DMS79 treated with DMSO at 0.1 percent for 48 hours (cell line): ENCODE measurements around the gene C14orf180.

ENCODE experiments used
- DNase-seq: peaks from one replicate; lab custom pipeline; 2025; lab: John Stamatoyannopoulos, UW

Gene C14orf180

DNA sequence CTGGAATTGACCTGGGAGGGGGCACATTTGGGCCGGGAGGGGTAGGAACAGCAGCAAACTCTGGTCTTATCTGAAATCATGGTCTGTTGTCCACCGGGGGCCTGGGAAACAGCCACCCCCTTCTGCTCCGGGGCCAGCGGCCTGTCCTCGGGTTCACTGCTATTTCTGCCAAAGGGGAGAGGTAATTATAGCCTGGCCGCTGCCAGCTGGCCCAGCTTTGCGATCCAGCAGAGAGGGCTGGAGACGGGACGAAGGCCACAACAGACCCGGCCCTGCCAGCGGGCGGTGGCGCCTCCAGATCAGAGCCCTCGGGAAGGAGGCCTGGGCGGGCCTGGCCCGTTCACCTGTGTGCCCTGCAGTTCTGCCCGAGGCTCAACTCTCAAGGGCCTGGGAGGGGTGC is at the start of gene C14orf180:
C14orf180 (plus strand) TSS at position 258 of the 400 bp plus-strand sequence. CDS start 6,667 bp downstream, outside the sequence.
- DNase-seq, result peak; percentile 40

DNA sequence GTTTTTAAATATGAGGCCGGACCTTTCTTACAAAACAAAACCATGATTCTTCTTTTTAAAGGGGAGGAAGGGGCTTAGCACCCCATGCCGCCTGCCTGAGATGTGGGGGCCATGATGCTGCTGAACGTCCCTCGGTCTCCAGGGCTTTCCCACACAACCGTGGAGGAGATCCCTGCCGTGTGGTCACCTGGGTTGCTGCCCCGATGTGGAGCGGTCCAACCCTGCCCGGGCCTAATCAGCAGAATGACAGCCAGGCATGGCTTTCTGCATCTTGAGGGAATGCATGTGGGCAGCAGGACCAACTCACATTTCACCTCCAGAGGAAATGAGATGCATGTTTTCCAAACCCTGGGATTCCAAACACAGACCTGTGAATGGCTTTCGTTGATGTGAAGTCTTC is 48.9 kb upstream of the C14orf180 start:
- DNase-seq, result no peak

DNA sequence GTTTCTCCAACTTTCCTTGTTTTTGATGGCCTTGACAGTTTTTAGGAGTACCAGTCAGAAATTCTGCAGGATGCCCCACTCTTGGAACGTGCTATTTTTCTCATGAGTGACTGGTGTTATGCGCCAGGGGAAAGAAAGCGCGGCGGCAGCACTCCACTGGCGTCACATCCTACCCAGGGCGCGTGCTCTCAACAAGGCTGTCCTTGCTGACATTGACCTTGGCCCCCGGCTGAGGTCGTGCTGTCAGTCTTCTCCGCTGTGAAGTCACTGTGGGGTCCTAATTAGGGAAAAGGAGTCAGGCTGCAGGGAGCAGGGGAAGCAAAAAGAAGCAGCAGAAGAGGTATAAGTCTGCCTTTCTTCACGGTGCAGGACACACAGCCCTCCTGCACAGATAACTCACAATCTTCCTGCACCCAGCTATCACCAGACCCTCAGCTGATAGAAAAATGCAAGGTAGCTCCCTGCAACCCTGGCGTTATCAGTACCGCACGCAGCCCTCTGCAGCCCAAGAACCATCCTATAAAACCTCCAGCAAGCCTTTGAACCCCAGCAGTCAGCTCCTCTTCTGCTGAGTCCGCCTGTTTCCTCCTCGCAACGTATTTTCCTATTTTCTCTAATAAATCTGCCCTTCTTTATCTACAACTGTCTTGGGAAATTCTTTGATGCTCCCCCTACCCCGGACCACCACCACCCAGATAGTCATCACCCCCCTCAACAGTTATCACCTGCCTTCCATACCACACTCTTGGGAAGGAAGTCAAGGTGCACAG is 48.0 kb upstream of the C14orf180 start:
- DNase-seq, result no peak

DNA sequence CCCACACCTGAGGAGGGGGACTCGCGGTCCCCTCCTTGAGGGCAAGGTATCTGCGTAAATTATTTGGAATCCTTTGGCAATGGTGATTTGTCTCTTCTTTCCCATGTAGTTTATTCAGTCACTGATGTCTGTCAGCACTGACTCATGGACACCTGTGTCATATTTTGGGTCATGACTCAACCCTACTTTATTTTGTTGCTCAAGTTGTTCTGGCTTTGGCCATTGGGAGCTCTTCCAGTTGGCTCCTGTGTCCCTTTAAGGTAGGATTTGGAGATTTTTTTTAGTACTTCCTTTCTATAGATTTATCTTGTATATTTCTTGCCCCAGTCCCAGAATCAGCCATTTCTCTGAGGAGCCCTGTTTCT is 47.4 kb upstream of the C14orf180 start:
- DNase-seq, result no peak

DNA sequence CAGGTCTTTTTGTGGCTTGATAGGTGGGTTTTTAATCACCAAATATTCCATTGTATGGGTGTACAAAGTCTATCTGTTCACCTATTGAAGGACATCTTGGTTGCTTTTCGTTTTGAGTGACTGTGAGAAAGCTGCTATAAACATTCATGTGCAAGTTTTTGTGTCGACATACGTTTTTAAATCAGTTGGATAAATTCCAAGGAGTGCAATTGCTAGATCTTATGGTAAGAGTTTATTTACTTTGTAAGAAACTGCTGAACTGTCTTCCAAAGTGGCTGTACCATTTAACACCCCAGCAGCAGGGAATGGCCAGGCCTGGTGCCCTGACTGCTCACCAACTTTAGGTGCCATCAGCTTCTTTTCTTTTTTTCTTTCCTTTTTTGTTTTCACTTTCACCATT is 45.5 kb upstream of the C14orf180 start:
- DNase-seq, result no peak

DNA sequence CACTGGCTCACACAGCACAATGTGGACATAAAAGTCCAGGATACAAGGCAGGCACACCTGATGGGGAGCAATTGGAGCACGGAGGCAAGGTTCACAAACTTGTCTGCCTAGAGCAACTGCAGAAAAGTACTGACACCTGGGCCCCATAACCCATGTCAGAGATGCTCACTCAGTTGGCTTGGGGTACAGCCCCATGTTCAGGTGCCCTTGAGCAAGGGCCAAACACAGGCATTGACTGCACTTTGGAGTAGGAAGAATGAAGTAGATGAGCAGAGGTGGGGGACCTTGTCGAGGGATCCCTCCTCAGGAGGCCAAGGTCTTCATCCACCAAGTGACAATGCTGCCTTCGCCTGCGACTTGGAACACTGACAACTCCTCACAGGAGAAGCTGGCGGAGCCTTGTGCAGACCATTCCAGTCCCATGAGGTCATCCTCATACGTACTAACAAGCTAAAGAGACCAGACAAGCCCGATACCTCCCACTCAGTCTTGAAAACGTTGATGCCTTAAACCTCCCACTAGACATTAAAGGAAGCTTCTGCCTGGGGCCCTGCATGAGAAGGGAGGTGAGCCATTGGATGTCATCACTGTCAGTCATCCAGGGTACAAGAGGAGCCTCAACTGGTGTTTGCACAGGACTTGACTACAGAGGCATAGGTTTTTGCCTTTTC is 42.5 kb upstream of the C14orf180 start:
- DNase-seq, result no peak

DNA sequence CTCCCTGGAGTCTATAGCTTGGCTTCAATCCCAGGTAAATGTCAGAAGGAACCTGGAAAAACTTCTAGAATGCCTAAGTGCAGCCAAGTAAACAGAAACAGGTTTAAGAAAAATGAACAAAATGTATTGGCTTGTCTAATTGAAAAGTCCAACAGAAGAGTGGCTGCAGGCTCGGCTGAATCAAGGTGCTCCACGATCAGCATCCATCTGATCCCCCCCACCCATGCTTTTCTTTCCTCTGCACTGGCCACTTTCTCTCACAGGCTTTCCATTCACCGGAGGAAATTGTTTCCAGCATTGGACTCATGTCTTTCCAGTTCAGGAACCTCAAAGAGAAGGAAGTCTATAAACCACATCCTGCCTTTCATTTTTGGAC is 42.0 kb upstream of the C14orf180 start:
- no peak for DNase-seq

DNA sequence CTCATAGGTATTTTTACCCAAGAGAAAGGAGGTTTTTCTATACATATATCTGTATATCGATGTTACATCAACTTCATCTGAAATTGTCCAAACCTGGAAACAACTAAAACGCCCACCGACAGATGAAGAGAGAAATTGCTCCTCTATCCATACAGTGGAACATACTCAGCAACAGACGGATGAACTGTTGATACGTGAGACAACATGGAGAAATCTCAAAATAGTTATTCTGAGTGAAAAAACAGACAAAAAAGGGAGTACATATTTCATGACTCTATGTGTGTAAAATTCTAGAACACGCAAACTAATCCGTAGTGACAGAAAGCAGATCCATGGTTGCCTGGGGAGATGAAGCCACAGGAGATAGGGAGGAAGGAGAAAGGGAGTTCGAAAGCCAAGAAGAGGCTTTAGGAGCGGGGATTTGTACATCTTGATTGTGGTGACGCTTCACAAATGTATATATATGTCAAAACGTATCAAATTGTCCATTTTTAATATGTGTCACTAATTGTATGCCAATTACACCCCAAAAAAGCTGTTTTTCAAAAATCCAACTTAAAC is 37.6 kb upstream of the C14orf180 start:
- no peak for DNase-seq

DNA sequence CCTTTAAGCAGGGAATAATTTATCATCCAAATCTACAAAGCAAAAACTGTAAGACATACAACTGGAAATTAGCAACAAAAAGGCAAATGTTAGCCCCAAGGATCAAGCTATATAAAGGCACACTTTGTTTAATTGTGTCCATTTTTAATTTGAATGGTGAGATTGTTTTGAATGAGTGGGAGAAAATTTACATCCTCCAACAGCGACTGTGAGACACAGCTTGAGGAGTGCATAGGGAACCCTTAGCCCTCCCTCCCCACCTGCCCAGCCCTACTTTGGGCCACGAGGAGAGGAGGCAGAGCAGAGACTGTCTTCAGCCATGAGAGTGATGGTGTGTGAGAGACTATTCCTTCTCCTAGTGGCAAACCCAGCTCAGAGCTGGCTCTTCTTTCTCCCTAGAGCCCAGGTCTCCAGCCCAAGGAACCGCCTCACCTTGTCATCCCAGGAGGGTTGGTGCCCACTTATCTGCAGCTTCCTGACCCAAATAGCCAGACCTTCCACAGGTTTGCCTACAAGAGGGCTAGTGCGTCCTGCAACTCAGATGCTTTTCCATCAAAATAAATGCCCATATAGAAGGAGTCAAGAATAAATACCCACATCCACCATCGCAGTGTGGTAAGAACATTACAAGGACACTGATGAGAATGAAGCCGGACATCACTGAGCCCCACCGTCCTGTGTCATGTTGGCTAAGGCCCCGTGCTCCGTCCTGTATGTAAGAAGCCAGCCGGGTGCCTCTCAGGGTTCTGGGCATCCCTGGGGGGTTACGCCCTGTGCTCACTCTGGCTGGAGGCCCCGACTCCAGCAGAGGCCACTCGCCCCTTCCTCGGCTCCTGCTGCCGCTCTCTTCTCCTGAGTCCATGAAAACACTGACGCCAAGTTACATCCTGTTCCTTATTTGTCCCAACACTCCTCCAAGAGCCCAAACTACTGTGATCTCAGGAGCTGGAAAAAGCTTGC is 36.4 kb upstream of the C14orf180 start:
- no peak for DNase-seq

DNA sequence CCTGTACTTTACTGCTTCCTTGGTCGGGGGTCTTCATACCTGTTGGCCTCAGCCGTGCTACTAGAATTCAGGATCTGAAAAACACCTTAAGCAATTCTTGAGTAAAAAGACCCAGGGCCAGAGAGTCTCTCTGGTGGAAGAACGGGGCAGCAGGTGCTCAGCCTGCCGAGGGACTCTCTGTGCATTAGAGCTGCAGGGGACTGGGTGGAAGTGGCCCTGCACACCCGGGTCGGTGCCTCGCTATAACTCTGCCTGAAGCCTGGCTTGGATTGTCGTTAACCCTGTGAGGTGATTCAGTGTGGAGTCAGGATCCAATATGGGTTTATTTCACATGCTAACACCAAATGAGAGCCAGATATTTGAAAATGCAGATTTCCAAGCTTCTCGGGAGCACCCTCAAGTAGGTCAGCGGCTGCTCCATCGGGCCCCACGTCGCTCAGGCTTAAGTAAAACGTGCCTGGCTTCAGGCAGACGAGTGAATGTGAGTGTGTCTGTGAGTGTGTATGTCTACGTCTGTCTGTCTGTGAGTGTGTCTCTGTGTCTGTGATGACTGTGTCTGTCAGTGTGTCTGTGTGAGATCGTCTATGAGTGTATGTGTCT is 35.1 kb upstream of the C14orf180 start:
- no peak for DNase-seq

DNA sequence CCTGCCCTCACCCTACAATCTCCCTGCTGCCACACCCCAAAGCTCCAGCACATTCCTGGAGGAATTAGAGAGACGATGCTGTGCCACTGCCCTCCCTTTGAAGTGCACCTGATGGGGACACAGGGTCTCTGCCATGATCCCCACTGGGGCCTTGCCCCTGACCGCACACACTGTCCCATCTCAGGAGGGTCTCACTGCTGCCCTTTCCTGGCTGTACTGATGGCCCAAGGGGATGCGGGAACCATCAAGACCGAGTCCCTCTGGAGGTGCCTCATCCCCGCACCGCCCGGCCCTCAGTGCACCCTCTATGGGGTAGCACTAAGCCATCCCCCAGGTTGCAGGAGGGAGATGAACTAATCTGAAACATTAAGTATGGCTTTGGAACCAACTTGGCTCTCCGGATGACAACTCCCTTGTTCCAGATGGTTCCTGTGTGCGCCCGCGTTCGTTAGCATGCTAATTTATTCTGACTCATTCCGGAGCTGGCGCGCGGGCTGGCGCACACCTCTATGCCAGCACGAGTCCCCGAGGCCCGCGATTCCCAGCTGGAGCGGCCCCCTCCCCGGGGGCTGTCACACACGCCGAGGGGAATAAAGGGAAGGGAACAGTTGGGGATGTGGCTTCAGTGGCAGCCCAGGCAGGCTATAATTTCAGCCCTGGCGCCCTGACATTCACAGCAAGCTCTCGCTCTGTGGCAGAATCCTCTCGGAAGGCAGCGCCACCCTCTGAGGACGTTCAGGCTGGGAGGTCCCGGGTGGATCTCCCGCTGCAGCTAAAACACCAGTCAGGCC is 34.2 kb upstream of the C14orf180 start:
- no peak for DNase-seq

DNA sequence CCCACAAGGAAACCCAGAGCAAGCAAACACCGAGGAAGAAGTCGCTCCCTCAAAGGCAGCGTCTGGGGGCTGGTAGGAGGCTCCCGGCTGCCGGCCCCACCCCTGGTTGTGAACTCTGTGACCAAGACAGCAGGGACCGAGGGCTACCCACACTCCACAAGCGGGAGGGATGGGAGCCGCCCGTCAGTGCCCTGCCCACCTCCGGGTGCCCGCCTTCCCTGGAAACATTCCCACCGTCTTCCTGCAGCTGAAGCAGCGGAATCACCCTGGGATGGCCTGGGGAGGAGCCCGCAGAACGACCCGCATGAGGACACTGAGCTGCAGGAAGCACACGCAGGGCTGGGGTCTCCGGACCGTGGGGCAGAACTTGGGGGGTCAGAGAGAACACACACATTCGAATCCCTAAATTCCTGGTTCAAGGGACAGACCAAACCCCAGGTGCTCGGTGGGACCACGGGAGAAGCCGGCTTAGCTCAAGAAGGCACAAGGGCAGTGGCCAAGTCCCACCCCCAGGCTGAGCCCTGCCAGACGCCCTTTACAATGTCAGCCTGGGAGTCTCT is 33.5 kb upstream of the C14orf180 start:
- DNase-seq, result peak; percentile 23

DNA sequence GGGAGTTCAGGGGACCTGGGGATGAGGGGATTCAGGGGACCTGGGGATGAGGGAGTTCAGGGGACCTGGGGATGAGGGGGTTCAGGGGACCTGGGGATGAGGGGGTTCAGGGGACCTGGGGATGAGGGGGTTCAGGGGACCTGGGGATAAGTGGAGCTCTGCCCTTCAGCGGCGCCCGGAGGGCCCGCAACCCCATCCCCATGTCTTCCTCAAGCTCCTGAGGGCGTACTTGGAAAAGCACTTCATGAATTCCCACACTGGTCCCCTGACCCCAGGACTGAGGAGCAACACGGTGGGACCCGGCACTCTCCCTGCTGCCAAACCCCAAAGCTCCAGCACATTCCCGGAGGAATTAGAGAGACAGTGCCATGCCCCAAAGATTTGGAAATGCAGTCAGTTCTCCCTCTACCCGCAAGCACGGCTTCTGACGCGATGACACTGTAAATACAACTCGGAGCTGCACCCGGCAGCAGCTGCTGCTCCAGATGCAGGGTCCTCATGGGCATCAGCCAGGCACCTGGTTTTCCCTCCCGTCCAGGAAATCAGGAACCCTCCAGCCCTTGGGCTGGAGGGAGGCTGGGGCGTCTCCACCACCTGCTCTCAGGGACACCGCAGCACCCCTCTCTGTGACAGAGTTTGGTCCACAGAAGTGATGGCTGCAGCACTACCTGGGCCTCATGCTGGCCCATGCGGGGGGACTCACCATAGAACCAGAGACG is 32.8 kb upstream of the C14orf180 start:
- no peak for DNase-seq

DNA sequence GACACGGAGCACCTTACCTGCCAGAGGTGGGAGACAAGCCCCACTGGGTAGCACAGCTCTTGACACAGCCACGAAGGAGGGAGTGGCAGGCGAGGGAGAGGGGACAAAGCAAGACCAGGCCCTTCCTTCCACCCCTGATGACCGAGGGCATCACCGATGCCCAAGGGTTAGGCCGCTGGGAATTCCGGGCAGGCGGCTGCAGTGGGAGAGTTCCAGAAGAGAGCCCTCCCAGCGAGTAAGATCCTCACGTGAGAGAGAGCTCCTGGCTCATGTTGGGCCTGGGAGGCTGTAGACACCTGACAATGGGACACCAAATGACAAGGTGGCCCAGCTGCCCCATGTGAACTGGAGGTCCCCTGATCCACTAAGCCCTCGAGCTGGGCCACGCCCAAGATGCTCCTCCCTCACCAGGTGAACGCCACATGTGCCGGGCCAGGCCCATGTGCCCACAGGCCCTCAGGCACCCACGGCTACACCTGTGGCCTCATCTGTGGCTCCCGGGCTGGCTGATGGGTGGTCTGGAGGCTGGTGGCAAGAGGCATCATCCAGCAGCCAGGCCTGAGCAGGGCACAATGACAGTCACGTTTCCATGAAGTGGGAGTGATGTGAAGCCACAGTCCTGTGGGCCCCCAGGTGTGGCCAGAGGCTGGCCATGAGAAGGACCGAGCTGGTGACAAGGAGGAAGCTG is 32.1 kb upstream of the C14orf180 start:
- no peak for DNase-seq

DNA sequence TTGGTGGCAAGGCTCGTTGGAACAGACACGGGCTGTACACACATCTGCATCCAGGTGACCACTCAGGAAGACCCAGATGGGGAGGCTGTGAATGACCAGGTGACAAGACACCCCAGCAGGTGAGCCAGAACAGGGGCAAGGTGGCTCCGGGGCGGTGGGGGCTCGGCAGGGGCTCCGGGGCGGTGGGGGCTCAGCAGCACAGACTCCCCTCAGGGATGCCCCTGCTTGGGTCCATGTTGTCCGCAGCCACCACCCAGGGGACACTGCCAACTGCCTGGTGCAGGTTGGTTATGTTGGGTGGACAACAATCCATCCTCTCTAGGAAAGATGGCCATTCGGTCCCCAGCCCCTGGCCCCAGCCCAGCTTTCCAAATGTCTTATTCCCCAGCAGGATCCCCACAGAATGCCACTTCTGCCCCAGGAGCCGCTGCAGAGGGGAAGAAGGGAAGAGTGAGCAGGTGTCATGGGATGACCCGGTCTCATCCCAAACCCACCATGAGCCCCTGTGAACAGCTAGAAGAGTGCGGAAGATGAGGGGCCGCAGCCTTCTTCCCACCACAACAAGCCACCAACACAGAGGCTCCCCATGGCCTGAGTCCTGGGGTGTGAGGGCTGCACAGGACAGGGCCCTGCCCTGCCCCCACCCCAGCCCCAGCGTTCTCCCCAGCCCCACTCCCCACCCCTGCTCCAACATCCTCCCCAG is 31.4 kb upstream of the C14orf180 start:
- DNase-seq, result no peak

DNA sequence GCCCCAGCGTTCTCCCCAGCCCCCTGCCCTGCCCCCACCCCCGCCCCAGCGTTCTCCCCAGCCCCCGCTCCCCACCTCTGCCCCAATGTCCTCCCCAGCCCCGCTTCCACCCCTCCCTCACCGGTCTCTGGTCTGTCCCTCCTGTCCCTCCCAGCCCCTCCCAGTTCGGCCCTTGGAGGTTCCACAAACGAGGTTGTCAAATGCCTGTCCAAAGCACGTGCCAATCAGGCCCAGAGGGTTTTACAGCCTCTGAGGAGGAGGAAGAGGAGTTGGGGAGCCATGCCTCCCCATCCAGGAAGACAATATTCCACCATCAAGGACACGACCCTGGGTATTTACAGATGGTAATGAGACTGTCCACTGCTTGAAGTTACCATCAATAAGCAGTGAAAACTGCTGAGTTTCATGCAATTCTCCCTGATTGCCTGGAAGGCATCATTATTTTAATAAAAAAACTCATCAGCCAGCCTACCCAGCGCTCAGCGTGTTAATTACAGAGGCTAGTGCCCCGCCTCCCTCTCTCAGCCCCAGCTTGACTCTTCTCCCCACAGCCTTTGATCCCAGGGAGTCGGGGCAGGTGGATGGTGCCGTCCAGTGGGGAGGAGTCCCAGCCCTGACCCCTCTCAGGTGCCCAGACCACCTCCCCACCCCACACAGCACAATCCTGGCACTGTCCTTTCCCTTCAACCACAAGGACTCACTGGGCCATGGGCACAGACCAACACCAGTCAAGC is 30.6 kb upstream of the C14orf180 start:
- no peak for DNase-seq

DNA sequence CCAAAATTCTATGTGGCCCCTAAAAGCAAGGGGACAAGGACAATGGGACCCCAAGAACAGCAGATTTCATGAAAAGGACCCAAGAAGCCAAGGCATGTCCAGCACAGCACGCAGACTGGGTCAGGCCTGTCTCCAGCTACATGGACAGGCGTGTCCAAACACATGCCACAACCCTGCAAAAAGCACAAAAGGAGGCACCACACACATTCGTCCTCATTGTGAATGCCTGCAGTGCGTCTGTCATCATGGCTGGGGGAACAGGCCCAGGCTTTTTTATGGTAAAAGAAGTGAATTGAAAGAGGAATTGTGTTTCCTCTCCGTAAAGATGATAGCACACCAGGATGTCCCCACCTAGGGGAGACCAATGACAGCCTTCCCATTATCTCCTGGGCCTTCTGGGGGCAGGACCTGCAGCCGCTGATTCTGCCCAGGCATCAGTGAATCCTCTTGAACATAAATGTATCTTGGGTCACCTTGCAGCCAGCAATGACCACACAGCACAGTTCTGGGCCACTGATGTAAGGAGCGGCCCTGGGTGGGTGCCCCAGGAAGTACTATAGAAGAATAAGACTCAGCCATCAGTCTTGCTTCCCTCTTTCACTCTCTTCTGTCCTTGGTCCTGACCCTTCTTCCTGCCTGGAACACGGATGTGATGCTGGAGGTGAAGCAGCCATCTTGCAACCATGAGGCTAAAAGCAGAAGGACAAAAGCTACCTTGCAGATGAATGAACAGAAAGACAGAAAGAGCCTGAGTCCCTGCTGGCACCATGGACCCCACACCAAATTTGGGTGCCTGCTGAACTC is 29.8 kb upstream of the C14orf180 start:
- DNase-seq, result no peak
